HEK293 (cell line): ENCODE measurements around the gene GPSM1.

Experiments used
- CTCF ChIP-seq: fragments of 450-650 bp; formaldehyde crosslinking; IDR thresholded peaks from 2 replicates; pipeline ENCODE4 v1.5.1; 2016; ENCODE audit warnings: missing biosample characterization, missing genetic modification characterization
- KLF10 ChIP-seq: fragments of 450-650 bp; IDR thresholded peaks from 2 replicates; pipeline ENCODE4 v1.5.1; 2018; ENCODE audit warnings: missing biosample characterization, mild to moderate bottlenecking, missing genetic modification characterization
- PRDM6 ChIP-seq: fragments of 450-650 bp; formaldehyde crosslinking; IDR thresholded peaks from 2 replicates; pipeline ENCODE4 v1.5.1; 2017; ENCODE audit warnings: missing biosample characterization, missing genetic modification characterization
- REST ChIP-seq: fragments of 450-650 bp; formaldehyde crosslinking; IDR thresholded peaks from 2 replicates; pipeline ENCODE4 v1.5.1; 2016; ENCODE audit warnings: missing biosample characterization, missing genetic modification characterization
- SETDB1 ChIP-seq: IDR thresholded peaks from one replicate; pipeline ENCODE4 v1.6.1; 2017; ENCODE audit warnings: mild to moderate bottlenecking, low read length, moderate library complexity, mixed read lengths; ENCODE audit not compliant: insufficient read length
- SP3 ChIP-seq: fragments of 450-650 bp; formaldehyde crosslinking; IDR thresholded peaks from 2 replicates; pipeline ENCODE4 v1.5.1; 2016; ENCODE audit warnings: missing biosample characterization, missing genetic modification characterization
- ZNF121 ChIP-seq: fragments of 450-650 bp; formaldehyde crosslinking; IDR thresholded peaks from 2 replicates; pipeline ENCODE4 v1.5.1; 2016; ENCODE audit warnings: missing biosample characterization, missing genetic modification characterization
- ZNF626 ChIP-seq: fragments of 450-650 bp; sonication (Bioruptor Pico); formaldehyde crosslinking; IDR thresholded peaks from 2 replicates; pipeline ENCODE4 v1.5.1; 2018; ENCODE audit warnings: missing biosample characterization, missing genetic modification characterization, inconsistent platforms
- ZNF639 ChIP-seq: fragments of 450-650 bp; formaldehyde crosslinking; IDR thresholded peaks from 2 replicates; pipeline ENCODE4 v1.5.1; 2016; ENCODE audit warnings: missing biosample characterization, missing genetic modification characterization

GRCh38 chr9:136381966-136382513 lies 54.7 kb downstream of the GPSM1 start:
- TF ChIP-seq CTCF (tag by site-specific recombination) = no peak
- TF ChIP-seq ZNF626 (tag by site-specific recombination) = no peak
- no peak for TF ChIP-seq KLF10 (tag by site-specific recombination)
- no peak for TF ChIP-seq PRDM6 (tag by site-specific recombination)
- no peak for TF ChIP-seq REST
- no peak for TF ChIP-seq SP3
- TF ChIP-seq SETDB1 = no peak
- no peak for TF ChIP-seq ZNF121 (tag by site-specific recombination)
- TF ChIP-seq ZNF639 (tag by site-specific recombination) = no peak
